T-helper 9 cell (primary cell): Measurements from ENCODE around the gene ENTPD2.

Experiments
- DNase-seq: peaks from one replicate; pipeline ENCODE4 v3.0.0-alpha.2; 2020

Gene ENTPD2

DNA sequence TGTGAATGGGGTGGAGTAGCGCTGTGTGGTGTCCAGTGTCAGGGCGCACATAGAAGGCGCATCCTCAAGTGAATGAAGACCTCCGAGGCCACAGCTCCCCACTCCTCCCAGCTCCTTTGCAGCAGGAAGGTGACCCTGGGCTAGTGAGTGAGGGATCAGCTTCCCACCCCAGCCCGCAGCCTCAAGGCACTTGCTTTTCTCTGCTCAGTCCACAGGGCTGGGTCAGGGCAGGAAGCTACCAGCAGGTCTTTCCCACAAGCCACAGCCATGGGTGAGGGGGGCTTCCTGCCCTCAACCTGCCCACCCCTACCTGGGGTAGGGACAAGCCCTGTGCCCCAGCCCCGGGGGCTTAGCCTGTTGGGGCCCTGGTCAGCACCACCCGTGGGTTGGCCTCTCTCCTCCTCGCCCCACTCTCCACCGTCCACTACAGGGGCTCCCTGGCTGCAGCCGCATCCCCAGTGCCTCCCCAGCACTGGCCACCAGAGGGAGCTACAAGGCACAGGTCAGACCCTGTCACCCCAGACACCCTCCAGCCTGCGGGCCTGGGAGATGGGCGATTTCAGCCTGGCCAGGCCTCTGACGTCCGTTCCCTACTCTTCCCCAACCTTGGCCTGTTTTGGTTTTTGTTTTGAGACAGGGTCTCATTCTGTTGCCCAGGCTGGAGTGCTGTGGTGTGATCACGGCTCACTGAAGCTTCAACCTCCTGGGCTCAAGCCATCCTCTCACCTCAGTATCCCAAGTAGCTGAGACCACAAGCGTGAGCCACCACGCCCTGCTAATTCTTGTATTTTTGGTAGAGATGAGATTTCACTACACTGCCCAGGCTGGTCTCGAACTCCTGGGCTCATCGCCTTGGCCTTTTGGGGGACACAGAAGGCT, 24.6 kb downstream of the ENTPD2 start:
- DNase-seq, result peak; percentile 75

DNA sequence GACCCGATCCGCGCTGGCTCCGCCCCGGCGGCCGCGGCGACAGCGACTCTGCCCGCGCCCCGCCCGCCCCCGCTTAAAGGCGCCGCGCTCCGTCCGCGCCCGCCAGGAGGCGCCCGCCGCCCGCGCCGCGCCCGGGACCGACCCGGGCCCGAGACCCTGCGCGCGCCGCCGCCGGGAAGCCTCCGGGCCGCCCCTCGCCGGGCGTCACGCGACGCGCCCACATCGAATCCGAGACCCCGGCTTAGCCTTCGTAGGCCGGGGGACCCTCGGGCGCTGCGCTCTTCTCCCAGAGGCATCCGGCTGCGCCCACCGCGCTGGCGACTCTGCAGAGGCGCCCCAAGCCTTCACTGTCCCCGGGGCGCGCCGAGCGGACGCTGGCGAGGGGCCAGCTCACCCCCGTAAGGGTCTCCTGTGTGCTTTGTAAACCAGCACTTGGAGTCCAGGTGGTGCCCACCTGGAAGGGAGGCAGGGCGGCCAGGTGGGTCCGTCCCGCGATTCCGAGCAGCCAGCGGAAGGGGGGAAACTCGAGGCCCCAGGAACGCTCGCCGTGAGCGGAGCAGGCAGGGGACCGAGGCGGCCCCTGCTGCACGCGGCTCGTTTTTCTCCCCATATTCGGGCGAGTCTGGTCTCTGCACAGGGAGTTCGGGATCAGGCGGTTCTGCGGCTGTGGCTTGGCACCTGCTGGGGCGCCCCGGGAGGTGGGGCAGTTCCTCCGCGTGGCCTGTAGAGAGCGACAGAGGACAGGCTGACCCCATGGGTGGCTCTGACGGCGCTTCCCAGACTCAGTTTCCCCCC, 25.4 kb downstream of the ENTPD2 start:
- peak; percentile 65 for DNase-seq

DNA sequence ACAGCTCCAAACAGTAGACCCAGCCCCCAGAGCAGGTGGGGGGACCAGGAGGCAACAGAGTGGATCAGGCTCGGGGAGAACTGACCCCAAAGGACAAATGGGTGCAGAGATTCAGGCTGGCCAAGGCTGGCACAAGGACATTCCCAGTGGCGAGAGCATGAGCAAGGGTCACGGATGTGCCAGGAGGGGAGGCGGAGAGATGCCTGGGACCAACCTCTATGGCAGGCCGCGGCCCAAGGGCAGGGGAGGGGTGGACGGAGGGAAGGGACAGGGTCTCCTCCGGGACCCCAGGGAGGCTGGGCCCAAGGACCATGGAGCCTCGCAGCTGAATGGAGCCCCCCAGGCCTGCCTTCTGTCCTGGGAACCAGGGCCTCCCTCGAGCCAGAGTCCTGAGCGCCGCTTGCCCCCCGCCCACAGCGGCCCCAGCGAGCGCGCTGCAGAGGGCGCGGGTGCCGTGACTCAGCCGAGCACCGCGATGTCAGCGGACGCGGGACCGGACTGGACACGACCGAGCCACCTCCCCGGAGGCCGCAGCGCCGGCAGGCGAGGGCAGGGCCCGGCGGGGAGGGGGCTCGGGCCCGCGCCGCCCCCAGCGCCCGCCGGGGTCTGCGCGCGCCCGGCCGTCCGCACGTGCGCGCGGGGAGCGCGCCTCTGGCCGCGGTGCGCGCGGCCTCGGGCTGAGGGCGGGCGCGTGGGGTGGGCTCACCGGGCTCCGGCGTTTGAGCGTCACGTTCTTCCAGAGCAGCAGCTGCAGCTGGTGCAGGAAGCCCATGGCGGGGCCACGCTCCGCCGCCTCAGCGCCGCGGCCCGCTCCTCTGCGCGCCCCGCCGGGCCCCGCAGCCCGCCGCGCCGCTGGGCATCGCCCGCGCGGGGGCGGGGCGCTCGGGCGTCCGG, 26.2 kb downstream of the ENTPD2 start, which contains the start of gene ABCA2:
ABCA2 (minus strand) TSS at position 869 of the 894 bp plus-strand sequence; CDS start at position 772, 97 bp downstream.
- no peak for DNase-seq

GRCh38 chr9:137026828-137027227, 27.0 kb downstream of the ENTPD2 start:
- no peak for DNase-seq

GRCh38 chr9:137026384-137026783, 27.5 kb downstream of the ENTPD2 start:
- DNase-seq, result no peak

- DNase-seq, result no peak
These were observed 28.3 kb downstream of the ENTPD2 start for GRCh38 chr9:137025517-137025966.

DNA sequence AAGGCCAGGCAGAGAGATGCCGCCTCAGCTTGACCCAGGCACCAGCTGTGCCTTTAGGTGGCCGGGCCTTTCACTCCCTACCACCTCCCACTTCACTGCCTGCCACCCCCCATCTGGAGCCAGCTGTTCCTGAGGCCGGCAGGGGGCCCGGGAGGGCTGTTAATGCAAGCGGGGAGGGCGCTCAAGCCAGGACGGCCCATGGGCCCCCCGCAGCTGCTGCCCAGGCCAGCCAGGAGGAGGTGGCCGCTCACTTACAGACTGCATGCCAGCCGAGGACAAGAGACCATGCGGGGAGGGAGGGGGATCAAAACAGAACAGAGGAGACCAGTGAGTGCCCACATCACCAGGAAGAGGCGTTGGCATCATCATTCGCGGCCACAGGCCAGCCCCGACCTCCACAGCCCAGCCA, 30.3 kb downstream of the ENTPD2 start:
- DNase-seq, result no peak

DNA sequence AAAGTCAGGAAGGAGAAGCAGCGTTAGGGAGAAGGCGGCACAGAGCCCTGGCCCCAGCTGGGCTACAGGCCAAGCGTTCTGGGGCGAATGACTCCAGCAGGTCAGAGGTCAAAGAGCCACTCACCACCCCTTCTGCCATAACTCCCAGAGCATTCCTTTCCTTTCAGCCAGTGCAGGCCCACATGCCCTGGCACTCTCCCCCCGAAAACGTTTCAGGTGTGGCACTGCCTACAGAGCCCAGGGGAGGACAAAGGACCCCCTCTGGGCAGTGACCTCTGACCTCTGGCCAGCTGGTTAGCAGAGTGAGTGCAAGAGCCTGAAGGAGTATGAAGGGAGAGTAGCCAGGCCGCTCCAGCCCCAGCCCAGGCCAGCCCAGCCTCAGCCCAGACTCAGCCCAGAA, 30.7 kb downstream of the ENTPD2 start:
- DNase-seq, result no peak

GRCh38 chr9:137022662-137023008, 31.2 kb downstream of the ENTPD2 start:
- DNase-seq, result no peak

DNA sequence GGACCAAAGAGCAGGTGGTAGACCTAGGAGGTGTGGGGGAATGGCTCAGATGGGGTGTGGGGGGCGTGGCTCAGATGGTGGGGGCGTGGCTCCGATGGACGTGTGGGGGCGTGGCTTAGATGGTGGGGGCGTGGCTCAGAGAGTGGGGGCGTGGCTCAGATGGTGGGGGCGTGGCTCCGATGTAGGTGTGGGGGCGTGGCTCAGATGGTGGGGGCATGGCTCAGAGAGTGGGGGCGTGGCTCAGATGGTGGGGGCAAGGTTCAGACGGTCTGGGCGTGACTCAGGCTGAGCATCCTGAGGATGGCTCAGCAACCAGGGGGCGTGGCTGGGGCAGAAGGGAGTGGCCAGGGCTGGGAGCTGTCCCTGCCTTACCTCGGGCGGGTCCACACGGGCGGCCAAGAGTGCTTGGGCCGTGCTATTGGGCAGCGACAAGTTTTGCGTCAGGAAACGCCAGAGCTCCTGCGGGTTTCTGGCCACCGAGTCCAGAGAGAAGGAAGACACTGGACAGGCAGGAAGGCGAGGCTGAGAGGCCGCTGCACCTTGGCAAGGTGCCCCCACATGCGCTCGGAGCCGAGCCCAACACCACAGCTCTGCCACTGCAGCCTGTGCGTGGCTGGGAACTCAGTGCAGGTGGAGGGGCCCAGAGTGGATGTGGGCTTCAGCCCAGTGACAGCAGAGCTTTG, 31.7 kb downstream of the ENTPD2 start:
- DNase-seq, result peak; percentile 64

DNA sequence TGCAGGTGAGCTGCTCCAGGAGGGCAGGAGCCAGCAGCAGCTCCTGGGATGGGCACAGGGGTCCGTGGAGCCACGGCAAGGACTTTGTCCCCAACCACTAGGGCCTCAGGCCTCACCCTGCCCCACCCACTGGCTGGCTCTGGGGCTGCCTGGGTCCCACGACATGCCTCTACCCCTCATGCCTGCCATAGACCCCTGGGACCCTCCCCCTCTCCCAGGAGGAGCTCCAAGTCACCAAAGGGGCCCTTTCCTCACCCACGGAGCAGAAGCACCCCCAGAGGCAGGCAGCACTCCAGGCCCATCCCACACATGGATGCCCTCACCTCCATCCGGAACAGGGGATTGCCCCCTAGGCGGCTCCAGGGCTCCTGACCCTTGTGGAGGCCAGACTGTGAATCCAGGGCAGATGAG, 32.3 kb downstream of the ENTPD2 start:
- no peak for DNase-seq

- DNase-seq, result no peak
These were observed 32.9 kb downstream of the ENTPD2 start for GRCh38 chr9:137020771-137021567.

DNA sequence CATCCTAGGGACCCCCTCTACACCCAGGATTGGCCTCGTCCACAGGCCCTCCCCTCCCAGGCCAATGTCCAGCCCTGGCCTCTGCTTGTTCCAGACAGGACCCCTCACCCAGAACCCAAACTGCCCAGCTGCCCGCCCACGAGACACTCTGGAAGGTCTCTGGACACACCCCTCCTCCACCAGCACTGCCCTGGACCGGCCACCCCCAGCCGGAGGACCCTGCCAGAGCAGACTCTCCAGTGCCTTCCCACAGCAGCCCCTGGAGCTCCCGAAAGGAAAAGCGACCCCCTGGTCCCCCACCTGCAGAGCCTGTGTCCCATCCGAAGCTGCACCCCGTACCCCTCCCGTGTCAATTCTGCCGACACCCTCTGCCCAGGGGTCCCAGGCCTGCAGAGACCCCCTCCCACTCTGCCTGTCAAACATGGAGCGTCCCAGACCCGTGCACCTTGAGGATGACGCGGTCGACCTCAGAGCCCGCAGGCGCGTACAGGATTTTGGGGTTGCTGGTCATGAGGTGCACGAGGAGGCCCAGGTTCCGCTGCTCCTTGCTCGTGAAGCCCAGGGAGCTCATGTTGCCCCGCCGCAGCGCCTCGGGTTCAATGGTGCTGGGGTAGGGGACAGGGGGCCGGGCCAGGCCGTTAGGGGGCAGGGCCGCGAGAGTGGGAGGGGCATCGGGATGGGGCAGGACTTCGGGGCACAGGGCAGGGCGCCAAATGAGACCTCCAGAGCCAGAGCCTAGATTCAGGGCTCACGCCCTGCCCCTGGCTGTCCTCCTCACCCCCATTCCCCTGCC, 33.8 kb downstream of the ENTPD2 start:
- no peak for DNase-seq

DNA sequence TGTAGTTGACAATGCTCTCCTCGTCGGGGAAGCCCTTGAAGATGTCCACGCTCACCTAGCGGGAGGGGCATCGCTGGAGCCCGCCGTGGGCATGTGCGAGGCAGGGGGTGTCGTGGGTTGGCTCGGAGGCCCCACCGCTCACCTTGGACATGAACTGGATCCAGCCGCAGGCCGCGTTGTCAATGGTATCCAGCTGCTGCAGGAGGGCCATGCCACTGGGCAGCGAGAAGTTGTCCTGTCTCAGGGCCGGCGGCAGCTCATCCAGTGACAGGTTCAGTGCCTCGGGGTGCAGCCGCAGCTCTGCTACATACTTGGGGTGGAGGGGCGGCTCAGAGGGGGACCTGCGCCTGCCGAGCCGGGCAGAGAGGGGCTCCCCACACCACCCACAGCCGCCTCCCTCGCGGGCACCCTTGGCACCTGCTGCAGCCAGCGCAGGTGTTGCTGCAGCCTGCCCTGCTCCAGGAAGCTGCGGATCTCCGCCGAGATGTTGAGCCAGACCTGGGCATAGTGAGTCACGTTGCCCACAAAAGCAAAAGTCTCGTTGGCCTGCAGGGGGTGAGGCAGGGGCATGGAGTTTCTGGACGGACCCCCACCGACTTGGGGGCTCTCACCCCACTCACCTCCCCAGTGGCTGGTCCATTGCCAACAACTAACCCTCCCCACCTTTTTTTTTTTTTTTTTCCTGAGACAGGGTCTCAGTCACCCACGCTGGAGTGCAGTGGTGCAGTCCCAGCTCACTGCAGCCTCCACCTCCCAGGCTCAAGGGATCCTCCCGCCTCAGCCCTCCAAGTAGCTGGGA, 34.9 kb downstream of the ENTPD2 start:
- no peak for DNase-seq

DNA sequence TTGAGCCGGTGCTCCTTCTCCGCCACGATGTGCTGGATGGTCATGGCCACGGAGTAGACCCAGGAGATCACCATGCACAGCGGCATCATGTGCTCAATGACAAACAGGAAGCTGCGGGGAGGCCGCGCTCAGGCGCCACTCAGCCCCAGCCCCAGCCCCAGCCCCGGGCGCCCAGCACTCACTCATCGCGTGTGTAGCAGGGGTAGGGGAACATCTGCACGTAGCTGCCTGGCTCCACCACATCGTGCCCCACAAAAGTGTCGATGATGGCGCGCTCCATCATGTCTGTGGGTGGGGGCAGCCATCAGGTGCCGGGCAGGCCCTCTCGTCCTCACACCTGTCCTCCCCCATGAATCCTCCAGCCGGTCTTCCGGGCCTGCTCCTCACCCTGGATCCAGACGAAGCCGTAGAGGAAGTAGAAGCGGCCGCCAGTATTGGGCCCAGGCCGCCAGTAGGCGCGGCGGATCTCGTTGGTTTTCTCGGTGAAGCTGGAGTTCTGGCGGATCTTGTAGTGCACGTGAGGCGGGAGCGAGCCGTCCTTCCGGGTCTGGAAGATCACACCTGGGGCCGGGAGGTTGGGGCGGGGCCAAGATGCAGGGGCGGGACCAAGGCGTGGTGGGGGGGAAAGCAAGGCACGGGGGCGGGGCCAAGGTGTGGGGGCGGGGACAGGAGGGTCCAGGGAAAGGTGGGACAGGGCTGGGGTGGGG, 35.9 kb downstream of the ENTPD2 start:
- no peak for DNase-seq

DNA sequence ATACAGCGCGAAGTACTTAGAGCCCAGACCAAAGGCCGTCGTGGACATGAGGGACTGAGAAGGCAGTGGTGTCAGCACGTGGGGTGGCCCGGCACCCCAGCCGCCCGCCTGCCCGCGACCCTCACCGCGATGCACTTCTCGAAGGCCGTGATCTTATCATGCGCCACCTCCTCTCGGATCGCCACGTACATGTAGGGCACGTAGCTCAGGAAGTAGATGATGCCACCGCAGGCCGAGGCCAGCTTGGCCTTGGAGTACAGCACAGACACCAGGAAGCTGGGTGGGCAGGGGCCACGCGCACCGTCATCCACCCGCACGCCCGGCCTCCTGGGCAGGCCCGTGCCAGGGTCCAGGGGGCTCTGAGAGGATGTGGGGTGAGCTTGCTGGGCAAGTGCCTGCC, 36.8 kb downstream of the ENTPD2 start:
- no peak for DNase-seq

DNA sequence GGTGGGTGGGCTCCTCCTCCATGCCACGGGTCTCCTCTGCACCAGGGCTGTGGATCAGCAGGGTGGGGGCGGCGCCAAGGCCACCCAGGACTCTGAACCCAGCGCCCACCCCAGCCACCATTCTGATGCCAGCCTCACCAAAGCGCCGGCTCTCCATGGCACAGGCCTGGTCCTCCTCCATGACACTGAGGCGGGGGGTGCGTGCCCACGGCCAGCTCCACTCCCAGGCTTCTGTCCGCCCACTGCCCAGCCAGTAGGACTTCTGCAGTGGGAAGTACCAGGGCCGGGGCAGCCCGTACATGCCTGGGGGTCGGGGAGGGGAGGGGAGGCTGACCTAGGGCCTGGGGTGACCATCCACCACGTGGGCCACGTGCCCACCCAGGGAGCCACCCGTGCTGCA, 37.4 kb downstream of the ENTPD2 start:
- DNase-seq, result no peak

DNA sequence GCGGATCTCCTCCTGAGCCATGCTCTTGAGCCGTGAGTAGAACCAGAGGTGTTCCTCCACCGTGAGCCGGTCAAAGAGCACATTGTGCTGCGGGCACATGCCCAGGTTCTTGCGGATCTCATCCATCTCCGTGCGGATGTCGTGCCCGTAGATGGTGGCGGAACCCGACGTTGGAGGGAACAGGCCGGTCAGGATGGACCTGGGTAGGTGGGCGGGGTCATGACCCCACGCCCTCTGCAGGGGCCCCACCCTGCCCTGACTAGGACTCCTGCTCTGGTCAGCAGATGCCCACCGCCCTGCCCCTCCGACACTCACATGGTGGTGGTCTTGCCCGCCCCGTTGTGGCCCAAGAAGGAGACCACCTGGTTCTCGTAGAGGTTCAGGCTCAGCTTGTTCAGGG, 37.9 kb downstream of the ENTPD2 start:
- no peak for DNase-seq

- DNase-seq, result no peak
These were observed 38.3 kb downstream of the ENTPD2 start for GRCh38 chr9:137015540-137015930.
